Peyer's patch (tissue), 4 donors: ENCODE results near the gene ZNF318.

Experiments used
- POLR2A ChIP-seq, 2 donors: fragments of 450-650 bp; IDR thresholded peaks; one replicate each; pipeline ENCODE4 v1.5.1; 2017; ENCODE audit warnings: antibody characterized with exemption in 2 of 2, mild to moderate bottlenecking in 2 of 2, moderate library complexity in 2 of 2
- TF ChIP-seq, protein P1 (sequence below), 6 experiments: fragments of 450-650 bp in 4 of 6; fragments of 200-600 bp in 2 of 6; sonication (generic) in 1 of 6; IDR thresholded peaks; one replicate each; pipeline ENCODE4 v1.5.1; 2017 to 2019; ENCODE audit warnings: antibody characterized with exemption in 6 of 6, mild to moderate bottlenecking in 3 of 6, moderate library complexity in 1 of 6

DNA sequence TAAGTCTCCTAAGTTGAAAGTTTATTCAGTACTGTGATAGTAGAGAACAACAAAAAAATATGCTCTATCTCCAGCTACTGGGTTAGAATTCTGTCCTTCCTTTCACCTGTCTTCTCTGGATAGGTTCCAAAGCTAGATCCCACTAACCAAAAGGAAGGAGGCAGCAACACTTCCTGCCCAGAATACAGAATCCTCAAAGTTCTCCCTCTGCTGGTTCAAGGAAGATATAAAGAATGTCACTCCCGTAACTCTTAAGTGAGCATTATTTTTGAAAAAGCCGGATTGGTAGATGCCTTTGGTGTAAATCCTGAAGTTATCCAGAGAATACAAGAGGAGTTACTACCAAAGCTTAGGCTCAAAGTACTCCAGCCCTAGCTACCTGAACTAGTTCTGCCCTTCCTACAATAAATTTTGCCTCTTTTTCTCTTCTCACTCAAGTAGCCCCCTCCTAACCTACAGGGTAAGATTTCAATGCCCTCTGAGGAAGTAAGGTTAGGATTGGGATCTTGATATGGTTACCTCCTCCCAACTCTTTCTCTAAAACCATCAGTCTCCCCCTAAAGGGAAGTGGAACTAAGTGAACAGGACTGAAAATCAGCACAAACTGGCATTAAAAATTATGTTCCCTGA is 34.9 kb downstream of the ZNF318 start:
- TF ChIP-seq, protein P1, sequence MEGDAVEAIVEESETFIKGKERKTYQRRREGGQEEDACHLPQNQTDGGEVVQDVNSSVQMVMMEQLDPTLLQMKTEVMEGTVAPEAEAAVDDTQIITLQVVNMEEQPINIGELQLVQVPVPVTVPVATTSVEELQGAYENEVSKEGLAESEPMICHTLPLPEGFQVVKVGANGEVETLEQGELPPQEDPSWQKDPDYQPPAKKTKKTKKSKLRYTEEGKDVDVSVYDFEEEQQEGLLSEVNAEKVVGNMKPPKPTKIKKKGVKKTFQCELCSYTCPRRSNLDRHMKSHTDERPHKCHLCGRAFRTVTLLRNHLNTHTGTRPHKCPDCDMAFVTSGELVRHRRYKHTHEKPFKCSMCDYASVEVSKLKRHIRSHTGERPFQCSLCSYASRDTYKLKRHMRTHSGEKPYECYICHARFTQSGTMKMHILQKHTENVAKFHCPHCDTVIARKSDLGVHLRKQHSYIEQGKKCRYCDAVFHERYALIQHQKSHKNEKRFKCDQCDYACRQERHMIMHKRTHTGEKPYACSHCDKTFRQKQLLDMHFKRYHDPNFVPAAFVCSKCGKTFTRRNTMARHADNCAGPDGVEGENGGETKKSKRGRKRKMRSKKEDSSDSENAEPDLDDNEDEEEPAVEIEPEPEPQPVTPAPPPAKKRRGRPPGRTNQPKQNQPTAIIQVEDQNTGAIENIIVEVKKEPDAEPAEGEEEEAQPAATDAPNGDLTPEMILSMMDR (IDR thresholded peaks at IDR 0.05) = peak; percentile 18 to 80 (median 59)
- TF ChIP-seq POLR2A (IDR thresholded peaks at IDR 0.05) = no peak
